Measurements from ENCODE around the gene ERI3. TPM values are rescaled to one million over a fixed set of nuclear protein-coding genes. Genes with fewer than 3 reads are reported as not detected.
A peak's percentile ranks its signal among the peaks of the same experiment; 100 is the strongest.

Gene ERI3
- polyA plus RNA-seq, 3 donors, result 96.0 to 107 (median 97.9) TPM

- DNase-seq, result peak; percentile 56
These were observed 64.6 kb downstream of the ERI3 start for GRCh38 chr1:44290250-44291094.

- no peak for DNase-seq
These were observed 65.5 kb downstream of the ERI3 start for GRCh38 chr1:44289530-44289929.

GRCh38 chr1:44288883-44289282 lies 66.2 kb downstream of the ERI3 start:
- no peak for DNase-seq

DNA sequence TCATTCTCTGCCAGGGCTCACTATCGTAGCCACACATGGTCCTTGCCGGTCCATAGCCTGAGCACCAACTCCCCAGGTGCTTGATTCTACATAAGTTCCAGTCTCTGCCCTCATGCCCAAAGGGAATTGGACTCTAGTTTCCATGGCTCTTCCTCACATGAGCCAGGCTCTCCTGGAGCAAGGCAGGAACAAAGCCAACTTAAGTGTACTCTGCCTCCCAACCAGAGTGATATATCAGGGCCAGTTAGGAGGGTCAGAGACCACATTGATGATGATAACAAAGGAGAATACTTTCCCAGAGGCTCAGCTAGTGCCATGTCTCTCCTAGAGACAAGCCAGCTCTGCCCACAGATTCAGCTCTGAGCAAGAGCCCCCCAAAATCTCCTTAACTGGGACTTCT lies 70.9 kb downstream of the ERI3 start:
- DNase-seq, result no peak

GRCh38 chr1:44283524-44284173 lies 71.4 kb downstream of the ERI3 start:
- DNase-seq, result no peak

DNA sequence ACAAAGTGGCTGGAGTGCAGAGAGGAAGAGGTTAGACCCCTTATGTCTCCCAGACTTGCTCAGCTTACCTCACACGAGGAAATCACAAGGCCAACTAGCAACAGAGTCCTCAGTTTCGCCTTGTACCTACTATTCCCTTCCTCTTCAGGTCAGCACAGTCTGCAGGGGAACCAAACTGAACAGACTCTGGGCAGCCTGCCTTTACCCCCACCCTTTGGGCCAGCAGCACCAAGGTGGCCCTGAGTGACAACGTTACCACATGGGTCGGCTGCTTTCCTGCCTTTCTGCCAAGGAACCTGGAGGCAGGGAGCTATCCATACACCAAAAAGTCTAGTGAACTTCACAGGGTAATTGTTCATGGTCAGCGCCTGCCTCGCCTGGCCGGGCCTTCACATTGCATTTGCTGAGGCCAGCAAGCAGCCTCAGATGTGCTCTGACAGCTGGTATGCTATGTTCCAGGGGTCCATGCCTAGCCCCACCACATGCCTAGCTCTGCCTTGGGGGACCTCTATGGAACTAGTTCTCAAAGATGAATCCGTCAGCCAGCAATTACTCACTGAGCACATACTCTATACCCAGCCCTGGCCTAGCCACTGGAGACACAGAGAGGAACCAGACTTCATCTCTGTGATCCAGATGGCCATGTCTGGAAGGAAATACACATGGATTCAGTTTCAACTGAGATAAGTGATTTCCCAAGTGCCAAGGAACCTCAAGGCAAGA lies 72.2 kb downstream of the ERI3 start:
- no peak for DNase-seq

GRCh38 chr1:44281962-44282703 lies 72.9 kb downstream of the ERI3 start:
- DNase-seq, result no peak

GRCh38 chr1:44276901-44277300 lies 78.2 kb downstream of the ERI3 start:
- DNase-seq, result no peak

DNA sequence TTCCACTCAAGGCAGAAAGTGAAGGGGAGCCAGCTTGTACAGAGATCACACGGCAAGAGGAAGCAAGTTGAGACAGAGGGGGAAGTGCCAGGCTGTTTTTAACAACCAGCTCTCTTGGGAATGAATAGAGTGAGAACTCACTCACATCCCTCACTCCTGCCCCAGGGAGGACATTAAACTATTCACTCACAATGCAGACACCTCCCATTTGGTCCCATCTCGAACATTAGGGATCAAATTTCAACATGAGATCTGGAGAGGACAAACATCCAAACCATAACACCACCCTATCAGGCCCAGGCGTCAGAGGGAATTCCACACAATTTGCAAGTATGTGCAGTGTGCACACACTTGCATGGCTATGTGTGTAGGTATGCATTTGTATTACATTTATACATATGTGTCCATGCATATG lies 79.1 kb downstream of the ERI3 start:
- no peak for DNase-seq

GRCh38 chr1:44275296-44275962 lies 79.6 kb downstream of the ERI3 start:
- no peak for DNase-seq

DNA sequence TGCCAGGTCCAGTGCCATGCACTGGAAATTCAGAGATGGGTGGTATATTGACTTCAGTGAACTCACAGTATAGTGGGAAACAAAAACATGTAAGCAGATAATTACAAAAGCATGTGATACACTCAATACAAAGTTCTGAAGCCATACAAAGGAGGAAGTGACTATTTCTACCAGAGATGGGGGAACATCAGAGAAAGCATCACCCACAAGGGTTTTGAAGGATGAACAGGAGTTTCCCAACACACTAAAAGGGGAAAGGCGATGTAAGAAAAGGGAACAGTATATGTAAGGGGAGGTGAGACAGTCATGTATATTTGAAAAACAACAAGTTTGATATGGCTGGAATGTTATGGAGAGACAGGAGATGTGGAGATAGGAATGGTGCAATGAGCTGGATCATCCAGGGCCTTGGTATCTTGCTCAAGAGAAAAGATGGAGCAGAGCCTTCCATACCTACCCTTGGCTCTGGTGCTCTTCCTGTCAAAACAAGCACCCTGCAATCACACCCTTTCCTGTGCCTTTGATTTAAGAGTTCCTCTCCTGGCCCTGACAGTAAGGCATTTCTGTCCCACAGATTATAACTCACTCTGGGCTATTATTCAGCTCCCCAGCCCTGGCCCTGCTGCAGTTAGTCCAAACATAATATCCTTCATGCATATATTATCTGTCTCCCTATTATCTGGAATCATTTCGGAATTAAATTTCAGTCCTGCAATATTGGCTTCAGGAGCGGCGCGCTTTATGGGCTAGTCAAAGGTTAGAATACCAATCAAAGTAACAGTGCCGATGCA lies 81.3 kb downstream of the ERI3 start:
- no peak for DNase-seq

DNA sequence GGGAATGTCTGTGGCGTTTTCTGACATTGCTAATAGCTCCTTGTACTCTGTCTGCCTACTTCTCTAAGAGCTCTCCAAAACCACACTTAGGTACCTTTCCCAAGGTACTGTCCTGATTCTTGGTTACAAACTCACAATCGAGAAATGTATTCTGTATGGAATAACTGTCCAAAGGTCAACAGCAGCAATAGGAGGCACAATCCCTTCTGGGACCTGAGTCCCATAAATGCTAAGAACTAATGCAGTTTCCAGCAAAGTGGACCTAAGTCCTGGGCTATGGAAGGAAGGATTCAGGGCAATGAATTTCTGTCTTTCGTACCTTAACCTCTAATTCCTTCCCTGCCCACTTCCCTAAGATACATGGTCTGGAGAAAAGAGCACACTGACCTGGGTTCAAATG lies 82.1 kb downstream of the ERI3 start:
- no peak for DNase-seq

DNA sequence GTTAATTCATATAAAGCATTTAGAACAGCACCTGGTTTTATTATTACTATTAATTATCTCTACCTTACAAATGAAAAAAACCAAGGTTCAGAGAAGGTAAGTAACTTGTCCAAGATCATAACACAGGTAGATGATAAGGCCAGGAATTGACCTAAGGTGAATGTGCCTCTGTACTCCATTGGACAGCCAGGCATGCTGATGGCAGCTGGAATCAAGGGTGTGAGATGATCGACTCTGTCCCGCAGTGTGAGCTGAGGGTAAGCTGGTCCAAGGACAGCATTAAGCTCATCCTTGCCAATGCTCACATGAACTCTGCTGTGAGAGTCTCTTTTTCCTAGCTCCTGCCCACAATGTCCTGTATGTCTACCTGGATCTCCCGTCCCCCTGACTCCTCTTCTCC lies 83.4 kb downstream of the ERI3 start:
- DNase-seq, result no peak

GRCh38 chr1:44270686-44271628 lies 84.1 kb downstream of the ERI3 start:
- DNase-seq, result no peak

- DNase-seq, result no peak
These were observed 87.0 kb downstream of the ERI3 start for GRCh38 chr1:44268054-44268453.

DNA sequence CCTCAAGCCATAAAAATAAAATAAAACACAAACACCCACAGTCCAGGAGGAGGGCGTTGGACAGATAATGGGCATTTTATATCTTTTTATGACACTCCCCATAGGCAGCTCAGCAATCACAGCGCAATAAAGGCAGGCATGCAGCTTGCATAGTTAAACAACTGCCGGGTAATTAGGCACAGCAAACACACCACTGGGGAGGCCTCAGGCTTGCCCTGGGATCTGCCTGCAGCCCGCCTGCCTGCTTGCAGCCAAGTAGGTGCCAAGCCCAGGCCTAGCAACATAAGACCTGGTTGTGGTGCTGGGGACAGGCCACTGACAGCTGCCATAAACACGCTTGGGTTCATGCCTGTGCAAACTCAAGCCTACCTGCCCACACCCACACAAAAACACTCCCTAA lies 87.6 kb downstream of the ERI3 start:
- no peak for DNase-seq

DNA sequence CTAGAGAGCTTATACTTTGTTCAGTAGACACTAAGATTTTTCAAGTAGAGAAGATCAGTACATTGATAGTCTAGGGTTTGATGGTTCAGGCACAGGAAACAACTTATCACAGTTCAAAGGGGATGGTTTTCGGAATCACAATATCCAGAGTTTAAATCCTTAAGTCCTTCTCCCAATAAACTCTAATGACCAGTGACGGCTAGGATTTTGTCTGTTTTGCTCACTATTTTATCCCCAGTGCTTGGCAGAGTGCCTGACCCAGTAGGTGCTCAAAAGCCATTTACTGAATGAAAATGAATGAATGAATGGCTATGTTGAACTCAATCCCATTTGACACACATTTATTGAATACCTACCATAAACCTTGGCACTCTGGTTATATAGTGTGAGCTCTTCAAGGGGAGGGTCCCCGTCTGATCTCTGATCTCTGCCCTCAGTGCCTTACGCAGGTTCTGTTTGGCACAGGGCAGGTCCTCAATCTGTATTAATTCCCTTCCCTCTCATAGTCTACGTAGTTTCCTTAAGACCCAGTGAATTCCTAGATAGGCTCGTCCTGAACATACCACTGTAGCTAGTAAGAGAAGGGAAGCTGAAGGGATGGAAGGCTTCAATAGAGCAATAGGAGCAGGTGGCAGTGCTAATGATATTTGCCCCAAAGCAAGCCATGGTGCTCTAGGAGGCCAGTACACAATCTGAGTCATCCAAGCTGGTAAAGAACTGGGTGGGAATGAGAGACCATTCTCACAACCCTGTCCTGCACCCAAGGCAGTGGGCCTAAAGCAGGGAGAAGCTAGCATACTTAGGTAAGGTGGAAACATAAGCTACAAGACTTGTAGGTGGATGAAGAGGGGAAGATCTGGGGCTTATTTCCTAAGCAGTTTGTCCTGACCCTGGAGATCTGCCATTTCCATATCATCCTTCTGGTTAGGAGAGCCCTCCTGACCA lies 88.4 kb downstream of the ERI3 start:
- no peak for DNase-seq

GRCh38 chr1:44265656-44266358 lies 89.2 kb downstream of the ERI3 start:
- no peak for DNase-seq

All from renal pelvis (tissue), 4 donors.